Measurements from ENCODE around the gene BORCS5. TPM values are rescaled to one million over a fixed set of nuclear protein-coding genes. Genes with fewer than 3 reads are reported as not detected.

The BORCS5 gene
- total and polyA plus RNA-seq, 2 of the 8 experiments (the other 6 are each of a cell fraction or from before 2014, with no cell fraction given): 8.3 to 17.4 TPM

DNA sequence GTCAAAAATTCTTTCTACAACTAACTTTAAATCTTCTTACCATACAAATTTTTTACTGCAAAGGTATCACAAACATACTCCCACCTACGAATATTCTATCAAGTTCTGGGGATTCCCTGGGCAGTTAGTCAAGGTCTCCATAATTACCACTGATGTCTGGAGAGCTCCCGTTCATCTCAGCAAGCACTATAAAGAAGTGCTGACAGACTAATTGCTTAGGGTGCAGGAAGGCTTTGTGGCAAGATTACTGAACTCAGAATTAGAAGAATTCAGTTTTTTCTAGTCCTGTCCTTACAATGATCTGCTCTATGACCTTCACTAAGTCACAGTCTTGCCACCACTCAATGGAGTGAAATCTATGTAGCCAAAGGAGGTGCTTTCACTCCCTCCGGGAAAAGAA is 144.2 kb downstream of the BORCS5 start:
- Histone ChIP-seq H4K91ac (replicated peaks; ENCODE audit: insufficient read length, low read length) (no peak overlapping the region), H2BK120ac (replicated peaks; ENCODE audit: low read depth, low read length) (no peak overlapping the region), H3K27ac (ENCODE audit: low read depth, low read length) (no peak overlapping the region), H3K56ac (replicated peaks; ENCODE audit: insufficient read length, low read depth, low read length) (no peak overlapping the region), H3K4me1 (replicated peaks in 1 of 4; ENCODE audit: control insufficient read depth in 3 of 4, insufficient read depth in 4 of 4, low read length in 3 of 4) (peaks cover 0 to 14% (median 8%) of the 10 kb centered on the region in 4 experiments; a peak in 4 of 7 replicates), H4K8ac (ENCODE audit: extremely low read depth, insufficient read depth, low read length) (no peak overlapping the region), H3K23ac (ENCODE audit: insufficient read length) (no peak overlapping the region), H3K79me2 (ENCODE audit: control insufficient read depth in 1 of 2, insufficient read depth in 2 of 2, low read length in 2 of 2) (peaks cover 0 to 59% of the 10 kb centered on the region in 2 experiments; a peak in 3 of 4 replicates), H3K18ac (ENCODE audit: extremely low read depth, low read length) (no peak overlapping the region), H3K4me3 (ENCODE audit: extremely low read depth in 1 of 4, insufficient read depth in 2 of 4, low read depth in 3 of 4, low read length in 4 of 4) (no peak overlapping the region), H4K20me1 (replicated peaks in 1 of 2; ENCODE audit: control insufficient read depth in 1 of 2, insufficient read depth in 2 of 2, low read length in 2 of 2) (peaks cover 2% of the 10 kb centered on the region in 2 experiments), H3K27me3 (replicated peaks in 1 of 4; ENCODE audit: control insufficient read depth in 3 of 4, extremely low read depth in 1 of 4, insufficient read depth in 3 of 4, low read length in 3 of 4) (no peaks in the 10 kb centered on the region), H3K23me2 (ENCODE audit: low read depth, low read length) (no peaks in the 10 kb centered on the region), H2BK12ac (ENCODE audit: low read depth, low read length) (no peak overlapping the region), H3K14ac (ENCODE audit: insufficient read length) (no peak overlapping the region), H3K9me3 (ENCODE audit: insufficient read depth in 2 of 2, low read depth in 1 of 2, low read length in 1 of 2) (no peaks in the 10 kb centered on the region), H2BK20ac (ENCODE audit: low read length) (no peak overlapping the region), H4K5ac (ENCODE audit: insufficient read length, low read depth, low read length) (no peak overlapping the region), H2AK5ac (ENCODE audit: low read depth, low read length) (no peak overlapping the region), H3K4ac (replicated peaks; ENCODE audit: insufficient read length, low read depth, low read length) (no peak overlapping the region), H2BK15ac (ENCODE audit: low read length) (no peak overlapping the region), H3K4me2 (ENCODE audit: insufficient read depth in 1 of 2, low read depth in 2 of 2, low read length in 2 of 2) (no peak overlapping the region), H2AFZ (ENCODE audit: low read length) (no peak overlapping the region), H3K36me3 (ENCODE audit: control insufficient read depth in 2 of 4, insufficient read depth in 4 of 4, low read length in 3 of 4) (no peaks in the 10 kb centered on the region; a peak in 1 of 8 replicates), H3K9ac (replicated peaks in 1 of 4; ENCODE audit: extremely low read depth in 1 of 4, low read depth in 3 of 4, low read length in 3 of 4) (no peak overlapping the region), H3K79me1 (ENCODE audit: low read depth, low read length) (peaks cover 5% of the 10 kb centered on the region; the same call in 1 of the 2 replicates), H2BK5ac (ENCODE audit: low read depth, low read length) (no peak overlapping the region)
- CTCF ChIA-PET (ENCODE audit: partially characterized antibody): interaction anchor here (0.6 to 1.4 kb wide), 6 partner anchors 9 to 419 kb away, joined by 3 to 7 read pairs (median 3); no protein-coding TSS in a partner anchor
- FAIRE-seq (peak; percentile 13), DNase-seq (ENCODE audit: low read depth in 1 of 2, low spot score in 2 of 2) (no peak)
- POLR2A ChIA-PET (ENCODE audit: partially characterized antibody): interaction anchor here (1.5 kb wide), 1 partner anchor 18 kb away, joined by 3 read pairs; no protein-coding TSS in a partner anchor
- 83 to 100% methylated on average over 1 to 3 of the region's 3 CpGs for WGBS, 2 experiments (ENCODE audit: extremely low coverage in 1 of 2, insufficient coverage in 1 of 2, insufficient read length in 1 of 2, insufficient replicate concordance in 2 of 2, low coverage in 1 of 2, low lambda C conversion rate in 2 of 2, missing lambda C conversion rate in 1 of 2)
- TF ChIP-seq POLR2AphosphoS5 (IDR thresholded peaks at IDR 0.05; ENCODE audit: low read depth, low read length): no peak
- no peak for TF ChIP-seq BACH1 (IDR thresholded peaks at IDR 0.05; ENCODE audit: low read length)
- TF ChIP-seq, protein P1, sequence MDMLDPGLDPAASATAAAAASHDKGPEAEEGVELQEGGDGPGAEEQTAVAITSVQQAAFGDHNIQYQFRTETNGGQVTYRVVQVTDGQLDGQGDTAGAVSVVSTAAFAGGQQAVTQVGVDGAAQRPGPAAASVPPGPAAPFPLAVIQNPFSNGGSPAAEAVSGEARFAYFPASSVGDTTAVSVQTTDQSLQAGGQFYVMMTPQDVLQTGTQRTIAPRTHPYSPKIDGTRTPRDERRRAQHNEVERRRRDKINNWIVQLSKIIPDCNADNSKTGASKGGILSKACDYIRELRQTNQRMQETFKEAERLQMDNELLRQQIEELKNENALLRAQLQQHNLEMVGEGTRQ (IDR thresholded peaks at IDR 0.05; ENCODE audit: low read length): no peak
- no peak for TF ChIP-seq RFX5 (IDR thresholded peaks at IDR 0.05; ENCODE audit: borderline replicate concordance, low read depth, low read length)
- no peak for TF ChIP-seq ASH2L (IDR thresholded peaks at IDR 0.05; ENCODE audit: low read length)
- TF ChIP-seq BRCA1 (IDR thresholded peaks at IDR 0.05; ENCODE audit: low read depth, low read length): no peak
- no peak for TF ChIP-seq CTCF (IDR thresholded peaks at IDR 0.05; ENCODE audit: control extremely low read depth in 1 of 3, insufficient read depth in 1 of 3, low read depth in 1 of 3, low read length in 3 of 3)
